Subcutaneous abdominal adipose tissue (tissue), 5 donors: ENCODE measurements around the gene TMEM170B.
A peak's percentile ranks its signal among the peaks of the same experiment; 100 is the strongest.

ENCODE experiments used
- H3K27ac ChIP-seq: one replicate; pipeline ENCODE4 v1.7.0; 2013; ENCODE audit warnings: low read depth, mild to moderate bottlenecking, inconsistent platforms, low read length, moderate library complexity
- H3K27me3 ChIP-seq, 5 donors: one replicate each; pipeline ENCODE4 v1.7.0; 2013; ENCODE audit warnings: low read length in 5 of 5, inconsistent platforms in 1 of 5; ENCODE audit not compliant: control insufficient read depth in 5 of 5, insufficient read depth in 4 of 5
- H3K36me3 ChIP-seq, 5 donors: one replicate each; pipeline ENCODE4 v1.7.0; 2013; ENCODE audit warnings: low read length in 5 of 5; ENCODE audit not compliant: control insufficient read depth in 5 of 5, insufficient read depth in 5 of 5
- H3K4me1 ChIP-seq, 5 donors: one replicate each; pipeline ENCODE4 v1.7.0; 2013; ENCODE audit warnings: low read length in 5 of 5, mild to moderate bottlenecking in 3 of 5, moderate library complexity in 1 of 5; ENCODE audit not compliant: control insufficient read depth in 5 of 5, insufficient read depth in 5 of 5
- H3K4me3 ChIP-seq, 5 donors: one replicate each; pipeline ENCODE4 v1.7.0; 2013; ENCODE audit warnings: low read length in 5 of 5, low read depth in 1 of 5
- H3K9ac ChIP-seq, 5 donors: one replicate each; pipeline ENCODE4 v1.7.0; 2013; ENCODE audit warnings: low read length in 5 of 5, mild to moderate bottlenecking in 4 of 5, moderate library complexity in 3 of 5
- H3K9me3 ChIP-seq, 5 donors: one replicate each; pipeline ENCODE4 v1.7.0; 2013; ENCODE audit warnings: low read length in 5 of 5; ENCODE audit not compliant: control insufficient read depth in 5 of 5
- donor health status: healthy.
- donor health status: healthy.
- donor health status: healthy.
- donor health status: healthy.
- donor health status: healthy.

Gene TMEM170B

GRCh38 chr6:11537229-11538051 lies at the start of gene TMEM170B:
TSS of gene TMEM170B (plus strand) at chr6:11537749. CDS start at chr6:11538278, 529 bp downstream.
- Histone ChIP-seq H3K9me3 (no peaks in the 10 kb centered on the region), H3K9ac (peak within 1 kb of the TSS; percentile 63 to 90 (median 83)), H3K36me3 (no peaks in the 10 kb centered on the region), H3K27me3 (no peaks in the 10 kb centered on the region), H3K4me3 (peak within 1 kb of the TSS; percentile 67 to 93 (median 82)), H3K4me1 (peaks cover 0 to 43% (median 28%) of the 10 kb centered on the region in 5 donors), H3K27ac (peak within 1 kb of the TSS; percentile 79)

GRCh38 chr6:11490996-11491395 lies 46.6 kb upstream of the TMEM170B start:
- Histone ChIP-seq H3K9ac (no peak overlapping the region), H3K27me3 (no peaks in the 10 kb centered on the region), H3K4me1 (peaks cover 0 to 6% (median 4%) of the 10 kb centered on the region in 5 donors), H3K9me3 (no peaks in the 10 kb centered on the region), H3K27ac (no peak overlapping the region), H3K36me3 (no peaks in the 10 kb centered on the region), H3K4me3 (no peak overlapping the region)

DNA sequence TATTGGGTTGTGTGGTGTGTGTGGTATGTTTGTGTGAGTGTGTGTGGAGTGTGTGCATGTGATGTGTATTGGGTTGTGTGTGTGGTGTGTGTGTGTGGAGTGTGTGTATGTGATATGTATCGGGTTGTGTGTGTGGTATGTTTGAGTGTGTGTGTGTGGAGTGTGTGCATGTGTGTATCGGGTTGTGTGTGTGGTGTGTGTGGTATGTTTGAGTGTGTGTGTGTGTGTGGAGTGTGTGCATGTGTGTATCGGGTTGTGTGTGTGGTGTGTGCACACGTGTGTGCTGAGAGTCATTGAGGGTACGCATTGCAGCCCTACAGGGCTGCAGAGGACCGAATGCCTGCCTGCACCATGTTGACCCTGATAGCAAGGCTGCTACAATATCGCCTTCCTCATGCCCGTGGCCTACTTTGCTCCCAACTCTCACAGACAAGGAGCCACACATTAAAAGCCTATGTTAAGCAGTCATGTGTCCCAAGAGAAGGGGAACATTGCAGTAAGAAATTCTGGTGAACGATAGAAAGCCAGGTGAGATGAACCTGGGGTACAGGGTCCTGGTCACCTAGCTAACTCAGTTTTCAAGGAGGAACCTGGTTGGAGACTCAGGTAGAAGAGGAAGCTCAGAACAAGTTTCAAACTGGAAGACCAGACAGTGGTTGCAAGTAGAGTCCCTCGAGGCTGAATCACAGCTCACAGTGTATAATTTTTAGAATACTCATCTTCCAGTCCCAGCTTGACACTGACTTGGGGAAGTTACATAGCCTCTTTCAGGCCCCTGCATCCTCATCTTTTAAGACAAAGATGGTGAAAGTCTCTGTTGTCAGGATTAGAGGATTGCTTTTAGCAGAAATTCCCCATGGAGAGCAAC lies 45.7 kb upstream of the TMEM170B start:
- H3K4me1 ChIP-seq: peaks cover 0 to 13% (median 9%) of the 10 kb centered on the region in 5 donors
- no peaks in the 10 kb centered on the region for H3K27me3 ChIP-seq
- no peak overlapping the region for H3K9ac ChIP-seq
- H3K27ac ChIP-seq: no peak overlapping the region
- no peak overlapping the region for H3K4me3 ChIP-seq
- no peaks in the 10 kb centered on the region for H3K9me3 ChIP-seq
- no peaks in the 10 kb centered on the region for H3K36me3 ChIP-seq

DNA sequence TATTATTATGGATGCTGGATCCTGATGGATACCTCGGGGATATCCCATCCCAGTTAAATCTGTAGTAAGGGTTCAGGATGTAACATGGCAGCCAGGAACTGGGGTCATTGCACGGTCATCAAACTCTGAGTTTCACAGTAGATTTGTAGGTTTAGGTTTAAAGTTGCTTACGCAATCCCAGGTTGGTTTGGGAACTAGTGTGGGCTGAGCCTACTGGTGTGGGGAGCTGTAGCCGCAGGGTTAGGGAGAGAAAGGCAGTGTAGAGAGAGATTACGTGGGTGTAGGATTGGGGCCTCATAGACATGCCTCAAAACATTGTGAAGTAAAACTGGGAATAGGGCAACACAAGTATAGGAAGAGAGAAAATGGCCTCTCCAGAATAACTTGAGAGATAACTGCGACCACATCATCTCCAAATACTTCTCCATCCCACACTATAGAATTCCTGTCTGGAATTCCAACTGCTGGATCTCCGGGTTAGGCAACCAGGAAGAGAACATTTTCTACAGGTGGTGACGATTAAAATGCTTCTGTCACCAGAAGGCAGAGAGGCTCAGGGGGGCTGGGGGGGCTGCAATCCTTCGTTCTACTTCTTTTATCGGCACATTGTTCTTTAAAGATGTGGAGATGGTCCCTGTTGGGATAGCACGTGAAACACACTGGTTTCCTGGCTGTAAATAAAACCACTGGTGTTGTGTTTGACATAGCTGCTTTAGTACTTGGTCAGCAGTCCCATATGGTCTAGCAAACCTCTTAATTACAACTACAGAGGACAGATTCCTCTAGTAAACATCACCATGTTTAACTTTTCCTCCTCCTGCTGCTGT lies 44.9 kb upstream of the TMEM170B start:
- Histone ChIP-seq H3K27me3 (no peaks in the 10 kb centered on the region), H3K36me3 (no peaks in the 10 kb centered on the region), H3K9me3 (no peaks in the 10 kb centered on the region), H3K4me1 (peaks cover under 1 to 13% (median 9%) of the 10 kb centered on the region in 5 donors), H3K27ac (no peak overlapping the region), H3K9ac (no peak overlapping the region), H3K4me3 (no peak overlapping the region)

DNA sequence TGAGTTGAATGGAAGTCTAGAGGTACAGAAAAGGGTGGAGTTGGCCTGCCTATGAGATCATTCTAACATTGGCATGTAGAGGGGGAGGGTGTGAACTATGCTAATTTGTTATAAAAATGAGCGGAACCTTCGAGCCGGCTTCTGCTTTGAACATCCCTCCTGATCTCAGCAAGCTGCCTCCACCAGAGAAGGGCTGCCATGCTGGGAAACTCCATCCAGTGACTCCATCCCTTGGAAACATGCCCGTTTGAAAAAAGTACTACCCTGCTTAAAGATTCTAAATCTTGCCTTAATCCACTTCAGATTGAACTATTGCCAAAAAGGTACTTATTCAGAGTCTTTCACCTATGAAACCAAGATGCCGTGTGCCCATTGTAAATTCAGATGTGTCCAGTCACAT lies 43.6 kb upstream of the TMEM170B start:
- H3K9ac ChIP-seq: no peak overlapping the region

GRCh38 chr6:11494786-11495564 lies 42.6 kb upstream of the TMEM170B start:
- H3K27me3 ChIP-seq: no peaks in the 10 kb centered on the region
- peaks cover 2 to 14% (median 13%) of the 10 kb centered on the region in 5 donors for H3K4me1 ChIP-seq
- H3K9me3 ChIP-seq: no peaks in the 10 kb centered on the region
- no peaks in the 10 kb centered on the region for H3K36me3 ChIP-seq
- no peak overlapping the region for H3K27ac ChIP-seq
- no peak overlapping the region for H3K4me3 ChIP-seq
- no peak overlapping the region for H3K9ac ChIP-seq

More for the DNA sequence above, 43.6 kb upstream of the TMEM170B start:
- Histone ChIP-seq H3K27ac (no peak overlapping the region), H3K4me3 (no peak overlapping the region), H3K4me1 (peaks cover 2 to 14% (median 13%) of the 10 kb centered on the region in 5 donors), H3K9me3 (no peaks in the 10 kb centered on the region), H3K36me3 (no peaks in the 10 kb centered on the region), H3K27me3 (no peaks in the 10 kb centered on the region)

DNA sequence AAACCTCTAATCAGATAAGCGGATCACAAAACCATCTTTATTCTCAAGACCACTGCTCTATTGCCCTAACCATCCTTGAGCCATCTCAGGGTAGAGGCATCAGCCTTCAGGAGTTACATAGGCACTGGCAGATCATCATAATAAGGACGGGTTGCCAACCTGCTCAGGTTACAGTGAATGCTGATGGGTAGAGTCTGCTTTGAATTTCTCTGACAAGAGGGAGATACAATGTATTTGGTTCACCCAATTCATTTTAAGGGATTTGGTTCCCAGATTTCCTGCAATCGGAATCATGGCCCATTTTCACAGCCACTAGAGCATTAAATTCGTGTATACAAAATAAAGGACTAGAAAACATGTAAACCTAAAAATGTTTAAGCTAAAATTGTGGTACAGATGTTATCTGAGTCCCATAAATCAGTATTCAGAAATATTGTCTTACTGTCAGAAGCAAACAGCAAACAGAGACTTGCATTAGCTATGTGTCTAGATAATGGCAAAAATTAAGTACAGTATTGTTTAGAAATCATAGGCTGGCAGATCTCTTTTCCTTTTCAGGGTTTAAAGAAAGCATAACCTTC lies 41.9 kb upstream of the TMEM170B start:
- peak overlapping the region in 1 of 5 donors; percentile 33 for H3K9ac ChIP-seq
- H3K4me1 ChIP-seq: peaks cover 2 to 14% (median 14%) of the 10 kb centered on the region in 5 donors
- H3K4me3 ChIP-seq: no peak overlapping the region
- no peaks in the 10 kb centered on the region for H3K27me3 ChIP-seq
- H3K36me3 ChIP-seq: no peaks in the 10 kb centered on the region
- H3K9me3 ChIP-seq: no peaks in the 10 kb centered on the region
- no peak overlapping the region for H3K27ac ChIP-seq

GRCh38 chr6:11496152-11497060 lies 41.1 kb upstream of the TMEM170B start:
- H3K36me3 ChIP-seq: no peaks in the 10 kb centered on the region
- H3K27ac ChIP-seq: peak overlapping the region; percentile 8
- no peak overlapping the region for H3K4me3 ChIP-seq
- H3K9me3 ChIP-seq: no peaks in the 10 kb centered on the region
- peak overlapping the region in 3 of 5 donors; percentile 9 to 33 (median 16) for H3K9ac ChIP-seq
- H3K27me3 ChIP-seq: no peaks in the 10 kb centered on the region
- peaks cover 2 to 14% (median 14%) of the 10 kb centered on the region in 5 donors for H3K4me1 ChIP-seq
